ENCODE measurements around the gene SLAIN2.

GRCh38 chr4:48342606-48342880, 1.2 kb downstream of the SLAIN2 start:
- TF ChIP-seq EZH2 (IDR thresholded peaks at IDR 0.05; ENCODE audit: insufficient read depth, low read length) = no peak
- no peak for TF ChIP-seq CTCF (IDR thresholded peaks at IDR 0.05; ENCODE audit: insufficient read depth, low read depth, low read length)
